Progenitor cell of endocrine pancreas (in vitro differentiated cells): ENCODE results near the gene SWT1. TPM values are rescaled to one million over a fixed set of nuclear protein-coding genes. Genes with fewer than 3 reads are reported as not detected.
A peak's percentile ranks its signal among the peaks of the same experiment; 100 is the strongest.

Experiments
- DNase-seq: peaks from one replicate; pipeline ENCODE4 v3.0.0; 2021; ENCODE audit warnings: low spot score; ENCODE audit not compliant: unreplicated experiment
- H3K27ac Mint-ChIP-seq: 2 replicates; pipeline ENCODE4 v1.8.0; 2021; ENCODE audit warnings: mild to moderate bottlenecking, moderate library complexity, mixed read lengths
- H3K27me3 Mint-ChIP-seq: 2 replicates; pipeline ENCODE4 v1.8.0; 2021; ENCODE audit warnings: mixed read lengths
- H3K36me3 Mint-ChIP-seq: 2 replicates; pipeline ENCODE4 v1.8.0; 2022; ENCODE audit warnings: mixed read lengths; ENCODE audit not compliant: insufficient read depth
- H3K4me1 Mint-ChIP-seq: 2 replicates; pipeline ENCODE4 v1.8.0; 2021; ENCODE audit warnings: low read depth, mixed read lengths
- H3K4me3 Mint-ChIP-seq: 2 replicates; pipeline ENCODE4 v1.8.0; 2021; ENCODE audit warnings: low read depth, mild to moderate bottlenecking, moderate library complexity, mixed read lengths
- H3K9me3 Mint-ChIP-seq: 2 replicates; pipeline ENCODE4 v1.8.0; 2021; ENCODE audit warnings: low read depth, mixed read lengths
- total RNA-seq: library from RNA; stranded (reverse); gene quantifications from 2 replicates; pipeline ENCODE4 v1.2.1, GENCODE V29; 2021
- TF ChIP-seq, protein P1 (sequence below): fragments of 200-600 bp; sonication (generic); IDR thresholded peaks from one replicate; pipeline ENCODE4 v1.5.0; 2021; ENCODE audit warnings: antibody characterized with exemption, mild to moderate bottlenecking; ENCODE audit not compliant: unreplicated experiment

Gene SWT1
- total RNA-seq, 1 donor from 2014 or later = 12.6 TPM

DNA sequence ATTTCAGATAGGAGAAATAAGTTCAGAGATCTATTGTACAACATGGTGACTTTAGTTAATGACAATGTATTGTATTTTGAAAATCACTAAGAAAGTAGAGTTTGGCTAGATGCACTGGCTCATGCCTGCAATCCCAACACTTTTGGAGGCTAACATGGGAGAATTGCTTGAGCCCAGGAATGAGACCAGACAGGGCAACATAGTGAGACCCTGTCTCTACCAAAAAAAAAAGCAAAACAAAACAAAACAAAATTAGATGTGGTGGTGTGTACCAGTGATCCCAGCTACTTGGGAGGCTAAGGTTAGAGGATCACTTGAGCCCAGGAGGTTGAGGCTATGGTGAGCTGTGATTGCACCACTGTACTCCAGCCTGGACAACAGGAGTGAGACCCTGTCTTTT, 132.9 kb downstream of the SWT1 start:
- no peak overlapping the region for H3K4me3 Mint-ChIP-seq
- H3K27ac Mint-ChIP-seq = peak overlapping the region; percentile 29
- TF ChIP-seq, protein P1, sequence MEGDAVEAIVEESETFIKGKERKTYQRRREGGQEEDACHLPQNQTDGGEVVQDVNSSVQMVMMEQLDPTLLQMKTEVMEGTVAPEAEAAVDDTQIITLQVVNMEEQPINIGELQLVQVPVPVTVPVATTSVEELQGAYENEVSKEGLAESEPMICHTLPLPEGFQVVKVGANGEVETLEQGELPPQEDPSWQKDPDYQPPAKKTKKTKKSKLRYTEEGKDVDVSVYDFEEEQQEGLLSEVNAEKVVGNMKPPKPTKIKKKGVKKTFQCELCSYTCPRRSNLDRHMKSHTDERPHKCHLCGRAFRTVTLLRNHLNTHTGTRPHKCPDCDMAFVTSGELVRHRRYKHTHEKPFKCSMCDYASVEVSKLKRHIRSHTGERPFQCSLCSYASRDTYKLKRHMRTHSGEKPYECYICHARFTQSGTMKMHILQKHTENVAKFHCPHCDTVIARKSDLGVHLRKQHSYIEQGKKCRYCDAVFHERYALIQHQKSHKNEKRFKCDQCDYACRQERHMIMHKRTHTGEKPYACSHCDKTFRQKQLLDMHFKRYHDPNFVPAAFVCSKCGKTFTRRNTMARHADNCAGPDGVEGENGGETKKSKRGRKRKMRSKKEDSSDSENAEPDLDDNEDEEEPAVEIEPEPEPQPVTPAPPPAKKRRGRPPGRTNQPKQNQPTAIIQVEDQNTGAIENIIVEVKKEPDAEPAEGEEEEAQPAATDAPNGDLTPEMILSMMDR = no peak
- H3K27me3 Mint-ChIP-seq = no peaks in the 10 kb centered on the region
- H3K4me1 Mint-ChIP-seq = peaks cover 6% of the 10 kb centered on the region
- no peak for DNase-seq
- H3K36me3 Mint-ChIP-seq = peaks cover 19% of the 10 kb centered on the region
- peaks cover 8% of the 10 kb centered on the region for H3K9me3 Mint-ChIP-seq

DNA sequence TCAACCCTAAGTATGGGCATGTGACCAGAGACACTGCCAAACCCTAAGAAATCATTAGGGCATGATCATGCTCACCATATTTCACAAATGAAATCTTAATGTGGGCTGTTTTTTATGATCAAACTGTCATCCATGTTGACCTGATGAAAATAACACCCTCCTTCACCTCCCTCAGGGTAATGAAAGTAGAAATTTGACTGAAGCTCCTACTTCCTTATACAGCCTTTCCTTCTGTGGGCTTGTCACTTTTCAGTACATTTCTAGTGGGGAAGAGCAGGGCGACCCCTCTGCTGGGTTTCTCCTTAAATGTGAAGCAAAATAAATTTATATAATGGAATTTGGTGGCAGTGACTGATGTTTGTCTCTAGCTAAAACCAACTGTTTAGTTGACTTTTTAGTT, 134.2 kb downstream of the SWT1 start:
- no peak for DNase-seq
- H3K27me3 Mint-ChIP-seq = no peaks in the 10 kb centered on the region
- peaks cover 3% of the 10 kb centered on the region for H3K4me1 Mint-ChIP-seq
- H3K36me3 Mint-ChIP-seq = peaks cover 25% of the 10 kb centered on the region
- TF ChIP-seq, protein P1 = no peak
- H3K27ac Mint-ChIP-seq = no peak overlapping the region
- no peak overlapping the region for H3K4me3 Mint-ChIP-seq
- peaks cover 8% of the 10 kb centered on the region for H3K9me3 Mint-ChIP-seq

DNA sequence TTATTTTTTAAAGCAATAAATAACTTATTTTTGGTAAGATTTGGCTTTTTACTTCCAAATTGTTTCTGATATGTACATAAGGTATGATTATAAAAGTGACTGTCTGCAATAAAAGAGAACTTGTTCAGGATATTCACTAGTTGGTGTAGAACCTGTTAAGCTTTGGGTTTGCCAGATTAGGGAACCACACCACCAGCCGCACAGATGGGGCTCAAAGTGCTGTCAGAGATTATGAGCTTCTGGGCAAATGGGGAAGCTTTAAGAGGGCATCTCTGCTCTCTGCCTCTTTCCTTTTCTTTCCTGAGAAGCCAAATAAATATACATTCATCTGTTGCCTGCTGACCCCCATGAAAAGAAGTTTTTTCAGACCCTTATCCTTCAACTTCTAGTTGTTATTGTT, 134.7 kb downstream of the SWT1 start:
- Mint-ChIP-seq H3K9me3 (peaks cover 5% of the 10 kb centered on the region), H3K4me3 (no peak overlapping the region), H3K36me3 (peaks cover 24% of the 10 kb centered on the region), H3K4me1 (peaks cover 3% of the 10 kb centered on the region), H3K27me3 (no peaks in the 10 kb centered on the region), H3K27ac (no peak overlapping the region)
- no peak for DNase-seq
- TF ChIP-seq, protein P1 = no peak

DNA sequence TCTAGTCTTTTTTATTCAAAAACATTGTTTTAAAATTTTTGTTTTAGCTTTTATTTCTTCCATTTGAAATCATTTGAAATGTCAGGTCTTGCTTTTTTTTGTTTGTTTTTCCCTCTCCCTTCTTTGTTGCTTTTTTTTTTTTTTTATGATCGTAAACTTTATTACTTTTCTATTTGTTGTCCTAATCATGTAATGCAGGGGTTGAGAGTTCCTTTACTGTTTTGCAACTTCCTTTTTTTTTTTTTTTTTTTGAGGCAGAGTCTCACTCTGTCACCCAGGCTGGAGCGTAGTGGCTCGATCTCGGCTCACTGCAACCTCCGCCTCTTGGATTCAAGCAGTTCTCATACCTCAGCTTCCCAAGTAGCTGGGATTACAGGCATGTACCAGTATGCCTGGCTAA, 135.3 kb downstream of the SWT1 start:
- TF ChIP-seq, protein P1 = no peak
- H3K27me3 Mint-ChIP-seq = no peaks in the 10 kb centered on the region
- peak overlapping the region; percentile 23 for H3K27ac Mint-ChIP-seq
- H3K4me3 Mint-ChIP-seq = no peak overlapping the region
- peaks cover 5% of the 10 kb centered on the region for H3K9me3 Mint-ChIP-seq
- H3K36me3 Mint-ChIP-seq = peaks cover 25% of the 10 kb centered on the region
- peaks cover 3% of the 10 kb centered on the region for H3K4me1 Mint-ChIP-seq
- no peak for DNase-seq

DNA sequence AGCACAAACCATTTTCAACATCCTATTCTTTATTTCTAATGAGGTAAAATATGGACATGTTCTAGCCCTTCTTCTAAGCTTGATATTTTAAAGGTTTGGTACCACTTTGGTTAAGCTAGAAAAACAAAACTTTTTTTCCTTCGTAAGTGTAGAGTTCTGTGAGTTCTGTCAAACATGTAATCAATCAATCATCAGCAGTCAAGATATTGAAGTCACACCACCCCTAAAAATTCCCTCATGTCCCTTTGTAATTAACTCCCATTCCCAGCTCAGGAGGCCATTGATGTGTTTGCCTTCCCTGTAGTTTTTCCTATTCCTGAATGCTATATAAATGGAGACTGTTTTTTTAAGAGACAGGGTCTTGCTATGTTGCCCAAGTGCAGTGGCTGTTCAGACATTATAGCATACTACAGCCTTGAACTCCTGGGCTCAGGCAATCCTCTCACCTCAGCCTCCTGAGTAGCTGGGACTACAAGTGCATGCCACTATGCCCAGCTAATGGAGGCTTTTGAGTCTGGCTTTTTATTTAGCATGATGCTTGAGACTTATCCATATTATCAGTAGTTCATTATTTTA, 137.1 kb downstream of the SWT1 start:
- TF ChIP-seq, protein P1 = no peak
- Mint-ChIP-seq H3K4me1 (peaks cover 3% of the 10 kb centered on the region), H3K4me3 (no peak overlapping the region)

More for the DNA sequence above, 137.1 kb downstream of the SWT1 start:
- Mint-ChIP-seq H3K27me3 (no peaks in the 10 kb centered on the region), H3K27ac (peak overlapping the region; percentile 83), H3K36me3 (peaks cover 36% of the 10 kb centered on the region), H3K9me3 (peaks cover 5% of the 10 kb centered on the region)
- no peak for DNase-seq
